HFF-Myc (cell line): ENCODE data around the gene MT2A.

Experiments used
- DNase-seq: peaks from one replicate; pipeline ENCODE4 v3.0.0-alpha.2; 2011; ENCODE audit warnings: low read depth; ENCODE audit errors: extremely low read depth
- H3K4me3 ChIP-seq: replicated peaks from 2 replicates; pipeline ENCODE4 v1.5.1; 2011; ENCODE audit warnings: low read depth, mild to moderate bottlenecking, control low read depth, low read length
- TF ChIP-seq, protein P1 (sequence below): IDR thresholded peaks from 2 replicates; pipeline ENCODE4 v1.5.1; 2012; ENCODE audit warnings: mild to moderate bottlenecking, low read depth, low read length, control low read depth; ENCODE audit errors: missing control alignments

The MT2A gene

DNA sequence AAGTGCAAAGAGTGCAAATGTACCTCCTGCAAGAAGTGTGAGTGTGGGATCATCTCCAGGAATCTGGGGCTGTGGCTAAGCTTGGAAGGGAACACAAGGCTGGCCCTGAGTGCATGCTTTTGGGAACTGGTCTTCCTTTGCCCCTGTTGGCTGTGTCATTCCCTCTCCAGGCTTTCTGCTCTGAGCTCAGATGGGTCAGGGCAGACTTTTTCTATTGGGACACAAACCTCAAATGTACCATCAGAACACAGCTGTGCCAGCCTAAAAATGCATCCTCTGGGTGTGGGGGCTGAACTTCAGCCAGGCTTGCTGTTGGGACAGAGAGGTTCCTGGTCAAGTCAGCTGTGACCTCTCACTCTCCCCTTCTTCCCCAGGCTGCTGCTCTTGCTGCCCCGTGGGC, 44.2 kb downstream of the MT2A start:
- DNase-seq, result no peak
- H3K4me3 ChIP-seq, result no peak overlapping the region
- TF ChIP-seq, protein P1, sequence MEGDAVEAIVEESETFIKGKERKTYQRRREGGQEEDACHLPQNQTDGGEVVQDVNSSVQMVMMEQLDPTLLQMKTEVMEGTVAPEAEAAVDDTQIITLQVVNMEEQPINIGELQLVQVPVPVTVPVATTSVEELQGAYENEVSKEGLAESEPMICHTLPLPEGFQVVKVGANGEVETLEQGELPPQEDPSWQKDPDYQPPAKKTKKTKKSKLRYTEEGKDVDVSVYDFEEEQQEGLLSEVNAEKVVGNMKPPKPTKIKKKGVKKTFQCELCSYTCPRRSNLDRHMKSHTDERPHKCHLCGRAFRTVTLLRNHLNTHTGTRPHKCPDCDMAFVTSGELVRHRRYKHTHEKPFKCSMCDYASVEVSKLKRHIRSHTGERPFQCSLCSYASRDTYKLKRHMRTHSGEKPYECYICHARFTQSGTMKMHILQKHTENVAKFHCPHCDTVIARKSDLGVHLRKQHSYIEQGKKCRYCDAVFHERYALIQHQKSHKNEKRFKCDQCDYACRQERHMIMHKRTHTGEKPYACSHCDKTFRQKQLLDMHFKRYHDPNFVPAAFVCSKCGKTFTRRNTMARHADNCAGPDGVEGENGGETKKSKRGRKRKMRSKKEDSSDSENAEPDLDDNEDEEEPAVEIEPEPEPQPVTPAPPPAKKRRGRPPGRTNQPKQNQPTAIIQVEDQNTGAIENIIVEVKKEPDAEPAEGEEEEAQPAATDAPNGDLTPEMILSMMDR, result no peak

DNA sequence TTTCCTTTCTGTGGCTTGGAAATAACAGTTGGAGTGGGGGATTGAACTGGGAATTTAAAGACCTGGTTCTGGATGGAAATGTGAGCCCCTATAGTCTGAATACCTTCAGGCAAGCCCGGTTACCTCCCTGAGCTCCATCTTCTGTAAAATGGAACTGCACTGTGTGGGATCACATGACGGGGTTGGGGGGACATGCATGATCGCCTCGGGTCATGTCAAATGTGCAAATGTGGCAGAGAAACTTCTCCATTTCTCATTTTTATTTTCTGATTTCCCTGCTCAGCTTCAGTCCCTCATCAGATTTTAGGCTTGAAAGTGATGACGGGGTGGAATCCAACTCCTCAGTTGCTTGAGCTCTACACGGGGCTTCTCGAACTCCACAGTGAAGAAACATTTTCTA, 44.8 kb downstream of the MT2A start:
- no peak overlapping the region for H3K4me3 ChIP-seq
- DNase-seq, result no peak
- TF ChIP-seq, protein P1, result no peak

DNA sequence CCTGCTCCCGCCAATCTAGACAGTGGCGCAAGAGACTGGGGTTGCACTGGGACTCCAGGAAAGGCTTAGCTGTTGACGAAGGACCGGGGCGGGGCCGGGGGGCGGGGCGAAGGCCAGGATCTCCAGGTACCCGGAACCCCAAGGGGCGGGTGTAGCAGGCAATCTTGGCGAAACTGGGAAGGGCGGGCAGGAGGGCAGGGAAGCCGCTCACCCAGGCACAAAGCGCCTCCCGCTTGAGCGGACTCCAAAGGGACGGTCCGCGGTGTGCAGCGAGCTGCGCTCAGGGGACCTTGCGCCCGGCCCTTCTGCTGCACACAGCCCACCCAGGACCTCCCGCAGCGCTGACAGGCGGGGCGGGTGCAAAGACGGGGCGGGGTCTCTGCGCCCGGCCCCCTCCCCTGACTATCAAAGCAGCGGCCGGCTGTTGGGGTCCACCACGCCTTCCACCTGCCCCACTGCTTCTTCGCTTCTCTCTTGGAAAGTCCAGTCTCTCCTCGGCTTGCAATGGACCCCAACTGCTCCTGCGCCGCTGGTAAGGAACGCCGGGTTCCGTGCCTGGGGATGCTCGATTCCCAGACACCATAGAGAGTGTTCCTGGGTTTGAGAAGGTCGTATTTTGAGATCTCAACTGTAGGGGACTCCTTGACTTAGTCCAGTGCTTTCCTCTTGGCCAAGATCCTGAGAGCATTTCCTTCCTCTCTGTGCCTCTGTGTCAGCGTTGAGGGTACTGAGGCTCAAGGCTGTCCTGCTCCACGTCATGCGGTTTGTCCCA, 49.4 kb downstream of the MT2A start, which contains the start of gene MT1F:
Gene MT1F (plus strand): TSS at position 405 of the 772 bp plus-strand sequence. CDS start 100 bp downstream, at position 505.
- peak within 1 kb of the TSS; percentile 25 for H3K4me3 ChIP-seq
- TF ChIP-seq, protein P1, result no peak
- DNase-seq, result no peak

DNA sequence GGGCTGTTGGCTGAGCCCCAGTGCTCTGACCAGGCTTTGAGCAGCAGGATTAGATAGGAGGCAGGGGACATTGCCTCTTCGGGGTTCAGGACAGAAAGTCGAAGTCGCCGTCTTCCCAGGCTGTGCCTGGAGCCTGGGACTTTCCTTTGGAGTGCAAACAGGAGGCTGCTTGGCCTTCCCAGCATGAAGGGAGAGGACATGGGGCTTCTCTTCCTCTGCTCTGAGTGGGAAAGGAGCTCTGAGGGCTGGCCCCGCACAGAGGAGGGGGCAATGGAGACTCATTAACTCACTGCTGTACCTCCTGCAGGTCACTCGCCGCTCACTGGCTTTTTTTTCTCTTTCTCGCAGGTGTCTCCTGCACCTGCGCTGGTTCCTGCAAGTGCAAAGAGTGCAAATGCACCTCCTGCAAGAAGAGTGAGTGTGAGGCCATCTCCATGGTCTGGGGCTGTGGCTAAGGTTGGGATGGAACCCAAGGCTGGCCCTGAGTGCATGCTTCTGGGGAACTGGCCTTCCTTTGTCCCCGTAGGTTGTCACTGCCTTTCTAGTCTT, 50.0 kb downstream of the MT2A start:
- H3K4me3 ChIP-seq, result no peak overlapping the region
- no peak for DNase-seq
- TF ChIP-seq, protein P1, result no peak
